ENCODE results near the gene IL36G. TPM values are rescaled to one million over a fixed set of nuclear protein-coding genes. Genes with fewer than 3 reads are reported as not detected.

IL36G gene
- polyA plus RNA-seq, 2 of the 4 experiments (the other 2 are of a cell fraction): 0.16 TPM; not detected in 1

DNA sequence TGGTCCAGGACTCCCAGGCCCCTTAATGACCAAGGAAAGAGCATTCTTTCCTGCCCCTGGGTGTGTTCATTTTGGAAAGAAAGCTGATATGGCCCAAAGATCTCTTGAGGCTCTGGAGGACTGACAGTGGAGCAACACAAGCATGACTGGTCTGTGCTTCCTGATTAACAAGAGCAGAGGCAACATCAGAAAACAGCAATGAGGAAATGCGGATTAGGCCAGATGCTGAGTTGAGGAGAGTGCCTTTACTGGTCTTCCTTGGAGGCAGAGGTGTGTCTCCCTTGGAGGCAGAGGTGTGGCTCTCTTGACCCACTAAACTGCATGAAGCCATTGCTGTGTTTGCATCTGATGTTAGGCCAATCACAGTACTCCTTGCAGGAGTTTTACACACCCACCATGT is 54.9 kb downstream of the IL36G start:
- no peaks in the 10 kb centered on the region for H3K4me1 ChIP-seq
- H3K27ac ChIP-seq: no peak overlapping the region
- WGBS (ENCODE audit: missing lambda C conversion rate): 82% methylated on average over 1 of the region's 1 CpG
- TF ChIP-seq MAFK (IDR thresholded peaks at IDR 0.05; ENCODE audit: partially characterized antibody): no peak
- TF ChIP-seq NPAS2 (CRISPR knock-in tag; IDR thresholded peaks at IDR 0.05; ENCODE audit: borderline replicate concordance): no peak
- TF ChIP-seq RFX5 (IDR thresholded peaks at IDR 0.05): no peak
- TF ChIP-seq HES2 (IDR thresholded peaks at IDR 0.05): no peak
- no peak for TF ChIP-seq ZNF302 (CRISPR knock-in tag; IDR thresholded peaks at IDR 0.05)
- TF ChIP-seq, protein P1, sequence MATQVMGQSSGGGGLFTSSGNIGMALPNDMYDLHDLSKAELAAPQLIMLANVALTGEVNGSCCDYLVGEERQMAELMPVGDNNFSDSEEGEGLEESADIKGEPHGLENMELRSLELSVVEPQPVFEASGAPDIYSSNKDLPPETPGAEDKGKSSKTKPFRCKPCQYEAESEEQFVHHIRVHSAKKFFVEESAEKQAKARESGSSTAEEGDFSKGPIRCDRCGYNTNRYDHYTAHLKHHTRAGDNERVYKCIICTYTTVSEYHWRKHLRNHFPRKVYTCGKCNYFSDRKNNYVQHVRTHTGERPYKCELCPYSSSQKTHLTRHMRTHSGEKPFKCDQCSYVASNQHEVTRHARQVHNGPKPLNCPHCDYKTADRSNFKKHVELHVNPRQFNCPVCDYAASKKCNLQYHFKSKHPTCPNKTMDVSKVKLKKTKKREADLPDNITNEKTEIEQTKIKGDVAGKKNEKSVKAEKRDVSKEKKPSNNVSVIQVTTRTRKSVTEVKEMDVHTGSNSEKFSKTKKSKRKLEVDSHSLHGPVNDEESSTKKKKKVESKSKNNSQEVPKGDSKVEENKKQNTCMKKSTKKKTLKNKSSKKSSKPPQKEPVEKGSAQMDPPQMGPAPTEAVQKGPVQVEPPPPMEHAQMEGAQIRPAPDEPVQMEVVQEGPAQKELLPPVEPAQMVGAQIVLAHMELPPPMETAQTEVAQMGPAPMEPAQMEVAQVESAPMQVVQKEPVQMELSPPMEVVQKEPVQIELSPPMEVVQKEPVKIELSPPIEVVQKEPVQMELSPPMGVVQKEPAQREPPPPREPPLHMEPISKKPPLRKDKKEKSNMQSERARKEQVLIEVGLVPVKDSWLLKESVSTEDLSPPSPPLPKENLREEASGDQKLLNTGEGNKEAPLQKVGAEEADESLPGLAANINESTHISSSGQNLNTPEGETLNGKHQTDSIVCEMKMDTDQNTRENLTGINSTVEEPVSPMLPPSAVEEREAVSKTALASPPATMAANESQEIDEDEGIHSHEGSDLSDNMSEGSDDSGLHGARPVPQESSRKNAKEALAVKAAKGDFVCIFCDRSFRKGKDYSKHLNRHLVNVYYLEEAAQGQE (IDR thresholded peaks at IDR 0.05): no peak
- TF ChIP-seq, protein P2, sequence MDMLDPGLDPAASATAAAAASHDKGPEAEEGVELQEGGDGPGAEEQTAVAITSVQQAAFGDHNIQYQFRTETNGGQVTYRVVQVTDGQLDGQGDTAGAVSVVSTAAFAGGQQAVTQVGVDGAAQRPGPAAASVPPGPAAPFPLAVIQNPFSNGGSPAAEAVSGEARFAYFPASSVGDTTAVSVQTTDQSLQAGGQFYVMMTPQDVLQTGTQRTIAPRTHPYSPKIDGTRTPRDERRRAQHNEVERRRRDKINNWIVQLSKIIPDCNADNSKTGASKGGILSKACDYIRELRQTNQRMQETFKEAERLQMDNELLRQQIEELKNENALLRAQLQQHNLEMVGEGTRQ (IDR thresholded peaks at IDR 0.05): no peak
- TF ChIP-seq HDAC2 (IDR thresholded peaks at IDR 0.05): no peak
- no peak for TF ChIP-seq HOXA7 (CRISPR knock-in tag; IDR thresholded peaks at IDR 0.05)
- TF ChIP-seq, protein P3, sequence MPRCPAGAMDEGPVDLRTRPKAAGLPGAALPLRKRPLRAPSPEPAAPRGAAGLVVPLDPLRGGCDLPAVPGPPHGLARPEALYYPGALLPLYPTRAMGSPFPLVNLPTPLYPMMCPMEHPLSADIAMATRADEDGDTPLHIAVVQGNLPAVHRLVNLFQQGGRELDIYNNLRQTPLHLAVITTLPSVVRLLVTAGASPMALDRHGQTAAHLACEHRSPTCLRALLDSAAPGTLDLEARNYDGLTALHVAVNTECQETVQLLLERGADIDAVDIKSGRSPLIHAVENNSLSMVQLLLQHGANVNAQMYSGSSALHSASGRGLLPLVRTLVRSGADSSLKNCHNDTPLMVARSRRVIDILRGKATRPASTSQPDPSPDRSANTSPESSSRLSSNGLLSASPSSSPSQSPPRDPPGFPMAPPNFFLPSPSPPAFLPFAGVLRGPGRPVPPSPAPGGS (IDR thresholded peaks at IDR 0.05): no peak
- no peak for TF ChIP-seq SREBF2 (IDR thresholded peaks at IDR 0.05)
- TF ChIP-seq NFE2L2 (conservative IDR thresholded peaks at IDR 0.05; ENCODE audit: low read length): no peak
- TF ChIP-seq KDM1A (IDR thresholded peaks at IDR 0.05; ENCODE audit: low read depth): no peak
- no peak for TF ChIP-seq BHLHE40 (IDR thresholded peaks at IDR 0.05; ENCODE audit: low read depth, low read length)
- no peak for TF ChIP-seq ZC3H11A (IDR thresholded peaks at IDR 0.05)
- TF ChIP-seq POLR2A (IDR thresholded peaks at IDR 0.05; ENCODE audit: low read length): no peak
- no peak for TF ChIP-seq ESRRA (IDR thresholded peaks at IDR 0.05; ENCODE audit: borderline replicate concordance, low read length)
- TF ChIP-seq, protein P4, sequence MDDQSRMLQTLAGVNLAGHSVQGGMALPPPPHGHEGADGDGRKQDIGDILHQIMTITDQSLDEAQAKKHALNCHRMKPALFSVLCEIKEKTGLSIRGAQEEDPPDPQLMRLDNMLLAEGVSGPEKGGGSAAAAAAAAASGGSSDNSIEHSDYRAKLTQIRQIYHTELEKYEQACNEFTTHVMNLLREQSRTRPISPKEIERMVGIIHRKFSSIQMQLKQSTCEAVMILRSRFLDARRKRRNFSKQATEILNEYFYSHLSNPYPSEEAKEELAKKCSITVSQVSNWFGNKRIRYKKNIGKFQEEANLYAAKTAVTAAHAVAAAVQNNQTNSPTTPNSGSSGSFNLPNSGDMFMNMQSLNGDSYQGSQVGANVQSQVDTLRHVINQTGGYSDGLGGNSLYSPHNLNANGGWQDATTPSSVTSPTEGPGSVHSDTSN (IDR thresholded peaks at IDR 0.05): no peak
- TF ChIP-seq FOSL2 (IDR thresholded peaks at IDR 0.05): no peak
- no peak for TF ChIP-seq FOSL2 (CRISPR knock-in tag; IDR thresholded peaks at IDR 0.05)
- TF ChIP-seq PHF8 (IDR thresholded peaks at IDR 0.05; ENCODE audit: borderline replicate concordance, low read depth): no peak
- FAIRE-seq (no peak), ATAC-seq (no peak), DNase-seq (ENCODE audit: low read depth in 1 of 2, low spot score in 1 of 2) (no peak)
- H3K9me3 ChIP-seq: no peaks in the 10 kb centered on the region
- no peak overlapping the region for H3K4me3 ChIP-seq
- CTCF ChIA-PET: interaction anchor here (1.1 to 1.8 kb wide), 3 partner anchors 8 to 283 kb away, joined by 3 to 8 read pairs (median 4); no protein-coding TSS in a partner anchor
- POLR2A ChIA-PET: no interaction called here
- no peak overlapping the region for H3K4me2 ChIP-seq

GRCh38 chr2:113034016-113034415 is 56.2 kb downstream of the IL36G start:
- Histone ChIP-seq H3K9me3 (no peaks in the 10 kb centered on the region), H3K4me1 (no peaks in the 10 kb centered on the region), H3K4me3 (no peak overlapping the region), H3K27ac (no peak overlapping the region), H3K4me2 (no peak overlapping the region)
- FAIRE-seq (no peak), DNase-seq (ENCODE audit: low read depth in 1 of 2, low spot score in 1 of 2) (no peak), ATAC-seq (no peak)
- POLR2A ChIA-PET: no interaction called here
- CTCF ChIA-PET: interaction anchor here (1.1 kb wide), 1 partner anchor 285 kb away, joined by 3 read pairs; no protein-coding TSS in a partner anchor
- 15% methylated on average over 3 of the region's 3 CpGs for WGBS (ENCODE audit: missing lambda C conversion rate)
- no peak for TF ChIP-seq SREBF2 (IDR thresholded peaks at IDR 0.05)
- no peak for TF ChIP-seq EHMT2 (IDR thresholded peaks at IDR 0.05; ENCODE audit: low read depth)
- TF ChIP-seq, protein P3 (IDR thresholded peaks at IDR 0.05): no peak
- no peak for TF ChIP-seq SMC3 (IDR thresholded peaks at IDR 0.05)
- TF ChIP-seq POLR2AphosphoS2 (conservative IDR thresholded peaks at IDR 0.05; ENCODE audit: low read length): no peak
- no peak for TF ChIP-seq CHD4 (IDR thresholded peaks at IDR 0.05; ENCODE audit: borderline replicate concordance)
- TF ChIP-seq, protein P4 (IDR thresholded peaks at IDR 0.05): no peak
- TF ChIP-seq PHF8 (IDR thresholded peaks at IDR 0.05; ENCODE audit: borderline replicate concordance, low read depth): no peak
- TF ChIP-seq HOXB5 (CRISPR knock-in tag; IDR thresholded peaks at IDR 0.05): no peak
- no peak for TF ChIP-seq RARB (CRISPR knock-in tag; IDR thresholded peaks at IDR 0.05)
- TF ChIP-seq BHLHE40 (IDR thresholded peaks at IDR 0.05; ENCODE audit: low read depth, low read length): no peak
- TF ChIP-seq CHD2 (IDR thresholded peaks at IDR 0.05; ENCODE audit: low read length, partially characterized antibody): no peak
